Measurements from ENCODE around the gene SRPK2.

GRCh38 chr7:105149827-105150226 is 238.9 kb downstream of the SRPK2 start:
- TF ChIP-seq CTCF (conservative IDR thresholded peaks at IDR 0.05; ENCODE audit: low read depth, low read length) (no peak), EZH2 (IDR thresholded peaks at IDR 0.05; ENCODE audit: borderline replicate concordance, low read depth, low read length, poor library complexity, severe bottlenecking) (no peak)
